HEK293 (cell line): ENCODE measurements around the gene GLTP.

Experiments
- ATF2 ChIP-seq: fragments of 450-650 bp; formaldehyde crosslinking; IDR thresholded peaks from 2 replicates; pipeline ENCODE4 v1.5.1; 2016; ENCODE audit warnings: missing biosample characterization, missing genetic modification characterization, low read depth
- CTCF ChIP-seq: fragments of 450-650 bp; formaldehyde crosslinking; IDR thresholded peaks from 2 replicates; pipeline ENCODE4 v1.5.1; 2016; ENCODE audit warnings: missing biosample characterization, missing genetic modification characterization
- GLI2 ChIP-seq: fragments of 450-650 bp; formaldehyde crosslinking; IDR thresholded peaks from 2 replicates; pipeline ENCODE4; 2017; ENCODE audit warnings: missing biosample characterization, missing genetic modification characterization, low read depth, borderline replicate concordance
- GLIS2 ChIP-seq: fragments of 450-650 bp; formaldehyde crosslinking; IDR thresholded peaks from 2 replicates; pipeline ENCODE4 v1.5.1; 2016; ENCODE audit warnings: missing biosample characterization, missing genetic modification characterization
- IKZF3 ChIP-seq: fragments of 450-650 bp; IDR thresholded peaks from 2 replicates; pipeline ENCODE4 v1.5.0; 2018; ENCODE audit warnings: missing biosample characterization, mild to moderate bottlenecking, missing genetic modification characterization, moderate library complexity
- KLF8 ChIP-seq: fragments of 450-650 bp; formaldehyde crosslinking; IDR thresholded peaks from 2 replicates; pipeline ENCODE4 v1.5.1; 2016; ENCODE audit warnings: missing biosample characterization, missing genetic modification characterization
- PATZ1 ChIP-seq: fragments of 450-650 bp; formaldehyde crosslinking; IDR thresholded peaks from 2 replicates; pipeline ENCODE4 v1.5.1; 2016; ENCODE audit warnings: missing biosample characterization, missing genetic modification characterization
- PRDM6 ChIP-seq: fragments of 450-650 bp; formaldehyde crosslinking; IDR thresholded peaks from 2 replicates; pipeline ENCODE4 v1.5.1; 2017; ENCODE audit warnings: missing biosample characterization, missing genetic modification characterization
- SP7 ChIP-seq: fragments of 450-650 bp; formaldehyde crosslinking; IDR thresholded peaks from 2 replicates; pipeline ENCODE4 v1.5.1; 2016; ENCODE audit warnings: missing biosample characterization, missing genetic modification characterization
- TSHZ1 ChIP-seq: fragments of 450-650 bp; formaldehyde crosslinking; IDR thresholded peaks from 2 replicates; pipeline ENCODE4 v1.5.1; 2016; ENCODE audit warnings: missing biosample characterization, missing genetic modification characterization, borderline replicate concordance
- YY2 ChIP-seq: fragments of 450-650 bp; formaldehyde crosslinking; IDR thresholded peaks from 2 replicates; pipeline ENCODE4 v1.5.1; 2016; ENCODE audit warnings: missing biosample characterization, missing genetic modification characterization
- ZBTB6 ChIP-seq: fragments of 450-650 bp; formaldehyde crosslinking; IDR thresholded peaks from 2 replicates; pipeline ENCODE4 v1.5.1; 2017; ENCODE audit warnings: missing biosample characterization, missing genetic modification characterization
- ZBTB8A ChIP-seq: fragments of 450-650 bp; formaldehyde crosslinking; IDR thresholded peaks from 2 replicates; pipeline ENCODE4 v1.5.1; 2016; ENCODE audit warnings: missing biosample characterization, missing genetic modification characterization
- ZNF174 ChIP-seq: fragments of 450-650 bp; formaldehyde crosslinking; IDR thresholded peaks from 2 replicates; pipeline ENCODE4 v1.5.0; 2017; ENCODE audit warnings: missing biosample characterization, mild to moderate bottlenecking, missing genetic modification characterization
- ZNF19 ChIP-seq: fragments of 450-650 bp; formaldehyde crosslinking; IDR thresholded peaks from 2 replicates; pipeline ENCODE4; 2016; ENCODE audit warnings: missing biosample characterization, missing genetic modification characterization, low read depth
- ZNF202 ChIP-seq: fragments of 450-650 bp; formaldehyde crosslinking; IDR thresholded peaks from 2 replicates; pipeline ENCODE4 v1.5.1; 2016; ENCODE audit warnings: missing biosample characterization, missing genetic modification characterization, borderline replicate concordance
- ZNF266 ChIP-seq: fragments of 450-650 bp; formaldehyde crosslinking; IDR thresholded peaks from 2 replicates; pipeline ENCODE4 v1.5.1; 2016; ENCODE audit warnings: missing biosample characterization, missing genetic modification characterization, low read depth
- ZNF341 ChIP-seq: fragments of 450-650 bp; formaldehyde crosslinking; IDR thresholded peaks from 2 replicates; pipeline ENCODE4; 2016; ENCODE audit warnings: low read depth, missing biosample characterization, missing genetic modification characterization
- ZNF391 ChIP-seq: fragments of 450-650 bp; formaldehyde crosslinking; IDR thresholded peaks from 2 replicates; pipeline ENCODE4 v1.5.1; 2016; ENCODE audit warnings: low read depth, missing biosample characterization, missing genetic modification characterization, borderline replicate concordance
- ZNF426 ChIP-seq: fragments of 450-650 bp; formaldehyde crosslinking; IDR thresholded peaks from 2 replicates; pipeline ENCODE4 v1.5.1; 2017; ENCODE audit warnings: missing biosample characterization, missing genetic modification characterization, mild to moderate bottlenecking, inconsistent platforms, moderate library complexity
- ZNF548 ChIP-seq: fragments of 450-650 bp; formaldehyde crosslinking; IDR thresholded peaks from 2 replicates; pipeline ENCODE4 v1.5.1; 2016; ENCODE audit warnings: missing biosample characterization, missing genetic modification characterization
- ZNF549 ChIP-seq: fragments of 450-650 bp; IDR thresholded peaks from 2 replicates; pipeline ENCODE4 v1.5.1; 2018; ENCODE audit warnings: missing biosample characterization, missing genetic modification characterization, mild to moderate bottlenecking, inconsistent platforms, moderate library complexity
- ZNF571 ChIP-seq: fragments of 450-650 bp; formaldehyde crosslinking; IDR thresholded peaks from 2 replicates; pipeline ENCODE4 v1.5.0; 2017; ENCODE audit warnings: missing biosample characterization, missing genetic modification characterization
- ZNF600 ChIP-seq: fragments of 450-650 bp; formaldehyde crosslinking; IDR thresholded peaks from 2 replicates; pipeline ENCODE4 v1.5.1; 2016; ENCODE audit warnings: missing biosample characterization, missing genetic modification characterization
- ZNF610 ChIP-seq: fragments of 450-650 bp; formaldehyde crosslinking; IDR thresholded peaks from 2 replicates; pipeline ENCODE4 v1.5.1; 2016; ENCODE audit warnings: missing biosample characterization, missing genetic modification characterization, borderline replicate concordance
- ZNF623 ChIP-seq: fragments of 450-650 bp; formaldehyde crosslinking; IDR thresholded peaks from 2 replicates; pipeline ENCODE4 v1.5.1; 2016; ENCODE audit warnings: missing biosample characterization, missing genetic modification characterization
- ZNF626 ChIP-seq: fragments of 450-650 bp; sonication (Bioruptor Pico); formaldehyde crosslinking; IDR thresholded peaks from 2 replicates; pipeline ENCODE4 v1.5.1; 2018; ENCODE audit warnings: missing biosample characterization, missing genetic modification characterization, inconsistent platforms
- ZNF664 ChIP-seq: fragments of 450-650 bp; formaldehyde crosslinking; IDR thresholded peaks from 2 replicates; pipeline ENCODE4 v1.5.1; 2016; ENCODE audit warnings: missing biosample characterization, missing genetic modification characterization
- ZXDB ChIP-seq: fragments of 450-650 bp; formaldehyde crosslinking; IDR thresholded peaks from 2 replicates; pipeline ENCODE4 v1.5.1; 2016; ENCODE audit warnings: missing biosample characterization, missing genetic modification characterization

Gene GLTP

GRCh38 chr12:109875572-109876131 is 4.7 kb downstream of the GLTP start (continued):
- TF ChIP-seq ZBTB8A (peak; percentile 66; the same call in 1 of the 2 replicates), ATF2 (tag by site-specific recombination) (no peak), ZNF610 (tag by site-specific recombination) (no peak), ZNF664 (tag by site-specific recombination) (no peak), ZNF391 (no peak), SP7 (tag by site-specific recombination) (peak; percentile 80), PRDM6 (tag by site-specific recombination) (peak; percentile 67; the same call in 1 of the 2 replicates), GLIS2 (tag by site-specific recombination) (no peak), ZNF549 (tag by site-specific recombination) (no peak), ZNF202 (no peak), GLI2 (tag by site-specific recombination) (no peak), YY2 (tag by site-specific recombination) (no peak), ZNF548 (tag by site-specific recombination) (no peak), ZBTB6 (tag by site-specific recombination) (no peak), ZNF19 (tag by site-specific recombination) (no peak), IKZF3 (tag by site-specific recombination) (peak; percentile 55; the same call in 1 of the 2 replicates), ZNF600 (tag by site-specific recombination) (peak; percentile 36; the same call in 1 of the 2 replicates), ZNF174 (tag by site-specific recombination) (no peak), ZNF341 (tag by site-specific recombination) (no peak), ZXDB (tag by site-specific recombination) (0 out of 2 replicates have a peak, but pooled peaks have one; percentile 40), ZNF626 (tag by site-specific recombination) (no peak), TSHZ1 (tag by site-specific recombination) (peak; percentile 13; the same call in 1 of the 2 replicates), ZNF426 (tag by site-specific recombination) (no peak), PATZ1 (tag by site-specific recombination) (peak; percentile 46; the same call in 1 of the 2 replicates), ZNF571 (no peak), ZNF623 (tag by site-specific recombination) (no peak), KLF8 (tag by site-specific recombination) (no peak), CTCF (tag by site-specific recombination) (no peak), ZNF266 (tag by site-specific recombination) (no peak)
